HepG2 (cell line): ENCODE results near the gene HDAC10. TPM values are rescaled to one million over a fixed set of nuclear protein-coding genes. Genes with fewer than 3 reads are reported as not detected.

Source experiments
- ATAC-seq: fragments of 200-7000 bp; cut with Tn5 transposase; 3 replicates; pipeline ENCODE4 v1.9.1; 2020; ENCODE audit warnings: mild to moderate bottlenecking, moderate library complexity
- BruUV-seq: library from RNA; stranded (reverse); fragments of 400-500 nt; replicated peaks from 2 replicates; lab custom pipeline; 2021; lab: Mats Ljungman, UMichigan
- CTCF ChIA-PET: fragments of 300-600 bp; formaldehyde crosslinking; extraction: SDS; loops from one replicate; lab custom pipeline; 2021; ENCODE audit warnings: low total read pairs, inconsistent platforms, low intra/inter-chr PET ratio; lab: Yijun Ruan, JAX
- POLR2A ChIA-PET: fragments of 350-600 bp; sonication (Branson Sonifier 250); formaldehyde crosslinking; loops from one replicate; lab custom pipeline; 2020; ENCODE audit warnings: antibody characterized with exemption, inconsistent platforms; lab: Yijun Ruan, JAX
- DNase-seq: peaks from one replicate; pipeline ENCODE4 v3.0.0-alpha.2; 2015; ENCODE audit warnings: low spot score
- FAIRE-seq: peaks from 3 replicates; lab custom pipeline; 2011; peaks lifted over from hg19 to GRCh38; lab: Jason Lieb, UNC
- H2AFZ ChIP-seq: one replicate; pipeline ENCODE4 v1.6.1; 2011; ENCODE audit warnings: low read length, inconsistent platforms
- H3K27ac ChIP-seq: fragments of 300-600 bp; 3 replicates; pipeline ENCODE4 v1.8.0; 2011; ENCODE audit warnings: mixed run types, mild to moderate bottlenecking, mixed read lengths, low read length, inconsistent platforms; ENCODE audit not compliant: insufficient read depth; ENCODE audit errors: extremely low read length
- H3K27me3 ChIP-seq, 2 experiments: fragments of 200-600 bp in 1 of 2; 2 replicates in 1 of 2; 3 replicates in 1 of 2; pipeline versions ENCODE4 v1.6.0 to v1.8.0; 2011; ENCODE audit warnings: low read length in 2 of 2, mild to moderate bottlenecking in 2 of 2, moderate library complexity in 2 of 2, inconsistent platforms in 1 of 2; ENCODE audit not compliant: insufficient read depth in 2 of 2, control insufficient read depth in 1 of 2
- H3K36me3 ChIP-seq, 2 experiments: fragments of 200-600 bp in 1 of 2; replicated peaks in 1 of 2; 2 replicates in 1 of 2; 3 replicates in 1 of 2; pipeline versions ENCODE4 v1.5.1 to v1.8.0; 2011; ENCODE audit warnings: low read length in 2 of 2, inconsistent platforms in 1 of 2; ENCODE audit not compliant: insufficient read depth in 2 of 2, control insufficient read depth in 1 of 2
- H3K4me1 ChIP-seq: 2 replicates; pipeline ENCODE4 v1.5.1; 2012; ENCODE audit warnings: low read length, inconsistent platforms; ENCODE audit not compliant: insufficient read depth
- H3K4me2 ChIP-seq: 2 replicates; pipeline ENCODE4 v1.6.0; 2011; ENCODE audit warnings: low read depth, low read length, inconsistent platforms
- H3K4me3 ChIP-seq, 3 experiments: fragments of 200-600 bp in 1 of 3; sonication (generic), shearing (Covaris generic) in 1 of 3; replicated peaks in 1 of 3; 2 replicates each; pipeline ENCODE4 v1.5.1; 2011 to 2016; ENCODE audit warnings: low read length in 3 of 3, inconsistent platforms in 2 of 3, low read depth in 2 of 3, mild to moderate bottlenecking in 2 of 3, control low read depth in 1 of 3, mixed read lengths in 1 of 3; ENCODE audit not compliant: insufficient read depth in 1 of 3
- H3K79me2 ChIP-seq: one replicate; pipeline ENCODE4 v1.6.1; 2011; ENCODE audit warnings: low read length, inconsistent platforms; ENCODE audit not compliant: insufficient read depth
- H3K9ac ChIP-seq: 2 replicates; pipeline ENCODE4 v1.6.0; 2011; ENCODE audit warnings: mild to moderate bottlenecking, low read depth, low read length, inconsistent platforms; ENCODE audit not compliant: insufficient read depth
- H3K9me3 ChIP-seq: 2 replicates; pipeline ENCODE4 v1.5.1; 2012; ENCODE audit warnings: mild to moderate bottlenecking, low read length
- H4K20me1 ChIP-seq: 2 replicates; pipeline ENCODE4 v1.6.0; 2011; ENCODE audit warnings: inconsistent platforms, mild to moderate bottlenecking, low read length, moderate library complexity; ENCODE audit not compliant: insufficient read depth
- FOSL2 ChIP-seq: sonication (generic); formaldehyde crosslinking; IDR thresholded peaks from 2 replicates; pipeline ENCODE4 v1.4.0; 2020; ENCODE audit warnings: missing genetic modification reagents
- NCOA1 ChIP-seq: sonication (generic); formaldehyde crosslinking; IDR thresholded peaks from 2 replicates; pipeline ENCODE4 v1.9.0; 2021; ENCODE audit warnings: missing genetic modification reagents
- WGBS: methylation state at CpG from one replicate; pipeline ENCODE4 v1.1.6; 2017; ENCODE audit warnings: low lambda C conversion rate; 5-methylcytosine and 5-hydroxymethylcytosine counted together
- in situ Hi-C: cut with HindIII; loops from 2 replicates; pipeline ENCODE4 v1.10.0; 2017; ENCODE audit warnings: low pct_unique_long_range_greater_than_20kb; ENCODE audit not compliant: extremely low pct_ligation_motif_present
- intact Hi-C: fragments of 100-400 bp; cut with micrococcal nuclease; formaldehyde crosslinking; loops from one replicate; pipeline ENCODE4 v1.10.0; 2022; ENCODE audit not compliant: unreplicated experiment
- polyA plus RNA-seq, 8 experiments: library from polyadenylated mRNA; depleted of rRNA in 3 of 8; stranded (reverse) in 7 of 8; unstranded in 1 of 8; fragments of >200 nt; fragmentation: Illumina TruSeq in 4 of 8; extraction: Trizol in 4 of 8; gene quantifications; 2 replicates each; pipeline versions ENCODE4 v1.2.1 to v1.2.3, GENCODE V29; 2011 to 2016; ENCODE audit warnings: low read depth in 4 of 8, missing spikeins in 1 of 8, mixed read lengths in 1 of 8; ENCODE audit not compliant: insufficient read depth in 1 of 8
- total RNA-seq, 5 experiments: library from RNA; depleted of rRNA; stranded (reverse); fragments of >200 nt; fragmentation: Illumina TruSeq; extraction: Trizol; gene quantifications; 2 replicates each; pipeline ENCODE4 v1.2.3, GENCODE V29; 2016; ENCODE audit warnings: low read depth in 1 of 5
- TF ChIP-seq, protein P1 (sequence below): sonication (generic); formaldehyde crosslinking; IDR thresholded peaks from 2 replicates; pipeline ENCODE4 v1.8.0; 2022; ENCODE audit warnings: mild to moderate bottlenecking, missing genetic modification reagents; ENCODE audit not compliant: insufficient replicate concordance
- TF ChIP-seq, protein P2 (sequence below), 2 experiments: sonication (generic) in 1 of 2; formaldehyde crosslinking in 1 of 2; IDR thresholded peaks; 2 replicates each; pipeline versions ENCODE4 v1.6.1 to v1.9.0; 2014 to 2022; ENCODE audit warnings: antibody characterized with exemption in 1 of 2, borderline replicate concordance in 1 of 2, inconsistent platforms in 1 of 2, low read depth in 1 of 2, missing genetic modification reagents in 1 of 2

Gene HDAC10
- total and polyA plus RNA-seq, 2 of the 13 experiments (the other 11 are each of a cell fraction or from before 2014, with no cell fraction given), result 13.9 to 14.9 TPM

DNA sequence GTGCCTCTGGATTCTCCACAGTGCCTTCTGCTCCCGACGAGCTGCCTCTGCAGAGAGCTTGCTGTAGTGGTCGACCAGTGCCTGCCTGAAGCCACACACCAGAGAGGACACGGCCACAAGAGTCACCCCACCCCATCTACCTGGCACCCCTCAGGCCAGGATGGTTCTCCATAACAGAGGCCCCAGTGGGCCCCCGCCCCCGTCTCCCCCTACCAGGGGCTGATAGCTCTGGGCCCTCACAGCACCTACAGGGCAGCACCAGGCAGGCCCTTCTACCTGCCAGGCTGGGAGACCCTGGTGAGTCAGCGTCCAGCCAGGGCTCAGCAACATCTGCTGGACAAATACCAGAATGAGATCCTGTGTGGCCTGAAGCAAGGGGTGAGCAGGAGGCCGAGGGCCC is 28.6 kb downstream of the HDAC10 start:
- Histone ChIP-seq H3K9ac (no peak overlapping the region), H3K4me2 (no peak overlapping the region), H3K27ac (no peak overlapping the region), H3K27me3 (no peaks in the 10 kb centered on the region), H3K9me3 (no peaks in the 10 kb centered on the region), H3K4me1 (peaks cover 11% of the 10 kb centered on the region), H4K20me1 (no peaks in the 10 kb centered on the region), H3K36me3 (peaks cover 20 to 47% of the 10 kb centered on the region in 2 experiments; a peak in 4 of 5 replicates), H2AFZ (no peak overlapping the region), H3K79me2 (no peaks in the 10 kb centered on the region), H3K4me3 (no peak overlapping the region)
- WGBS, result 84% methylated on average over 5 of the region's 8 CpGs
- intact Hi-C loops, result no loop called here
- no TSS peak for BruUV-seq
- TF ChIP-seq, protein P1, sequence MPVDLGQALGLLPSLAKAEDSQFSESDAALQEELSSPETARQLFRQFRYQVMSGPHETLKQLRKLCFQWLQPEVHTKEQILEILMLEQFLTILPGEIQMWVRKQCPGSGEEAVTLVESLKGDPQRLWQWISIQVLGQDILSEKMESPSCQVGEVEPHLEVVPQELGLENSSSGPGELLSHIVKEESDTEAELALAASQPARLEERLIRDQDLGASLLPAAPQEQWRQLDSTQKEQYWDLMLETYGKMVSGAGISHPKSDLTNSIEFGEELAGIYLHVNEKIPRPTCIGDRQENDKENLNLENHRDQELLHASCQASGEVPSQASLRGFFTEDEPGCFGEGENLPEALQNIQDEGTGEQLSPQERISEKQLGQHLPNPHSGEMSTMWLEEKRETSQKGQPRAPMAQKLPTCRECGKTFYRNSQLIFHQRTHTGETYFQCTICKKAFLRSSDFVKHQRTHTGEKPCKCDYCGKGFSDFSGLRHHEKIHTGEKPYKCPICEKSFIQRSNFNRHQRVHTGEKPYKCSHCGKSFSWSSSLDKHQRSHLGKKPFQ (CRISPR knock-in tag), result no peak
- TF ChIP-seq, protein P2, sequence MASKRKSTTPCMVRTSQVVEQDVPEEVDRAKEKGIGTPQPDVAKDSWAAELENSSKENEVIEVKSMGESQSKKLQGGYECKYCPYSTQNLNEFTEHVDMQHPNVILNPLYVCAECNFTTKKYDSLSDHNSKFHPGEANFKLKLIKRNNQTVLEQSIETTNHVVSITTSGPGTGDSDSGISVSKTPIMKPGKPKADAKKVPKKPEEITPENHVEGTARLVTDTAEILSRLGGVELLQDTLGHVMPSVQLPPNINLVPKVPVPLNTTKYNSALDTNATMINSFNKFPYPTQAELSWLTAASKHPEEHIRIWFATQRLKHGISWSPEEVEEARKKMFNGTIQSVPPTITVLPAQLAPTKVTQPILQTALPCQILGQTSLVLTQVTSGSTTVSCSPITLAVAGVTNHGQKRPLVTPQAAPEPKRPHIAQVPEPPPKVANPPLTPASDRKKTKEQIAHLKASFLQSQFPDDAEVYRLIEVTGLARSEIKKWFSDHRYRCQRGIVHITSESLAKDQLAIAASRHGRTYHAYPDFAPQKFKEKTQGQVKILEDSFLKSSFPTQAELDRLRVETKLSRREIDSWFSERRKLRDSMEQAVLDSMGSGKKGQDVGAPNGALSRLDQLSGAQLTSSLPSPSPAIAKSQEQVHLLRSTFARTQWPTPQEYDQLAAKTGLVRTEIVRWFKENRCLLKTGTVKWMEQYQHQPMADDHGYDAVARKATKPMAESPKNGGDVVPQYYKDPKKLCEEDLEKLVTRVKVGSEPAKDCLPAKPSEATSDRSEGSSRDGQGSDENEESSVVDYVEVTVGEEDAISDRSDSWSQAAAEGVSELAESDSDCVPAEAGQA (IDR thresholded peaks at IDR 0.05; ENCODE audit: low read depth), result no peak
- TF ChIP-seq, protein P2 (CRISPR knock-in tag; IDR thresholded peaks at IDR 0.05; ENCODE audit: borderline replicate concordance), result no peak
- no peak for TF ChIP-seq FOSL2
- TF ChIP-seq NCOA1 (CRISPR knock-in tag), result no peak
- no peak for FAIRE-seq
- ChIA-PET CTCF (no interaction called here), POLR2A (no interaction called here)
- no peak for DNase-seq
- in situ Hi-C loops, result no loop called here
- ATAC-seq, result no peak
